ENCODE measurements around the gene SCP2.

Gene SCP2

GRCh38 chr1:53093451-53093754, 166.3 kb downstream of the SCP2 start:
- H3K36me3 ChIP-seq (ENCODE audit: control insufficient read depth, insufficient read depth, low read length), result no peaks in the 10 kb centered on the region
- H3K27me3 ChIP-seq (replicated peaks; ENCODE audit: control insufficient read depth, insufficient read depth, low read length, poor library complexity, severe bottlenecking), result no peaks in the 10 kb centered on the region
- H3K9me3 ChIP-seq (ENCODE audit: control insufficient read depth, low read length), result no peaks in the 10 kb centered on the region
- H3K27ac ChIP-seq (ENCODE audit: insufficient read depth, low read length, poor library complexity, severe bottlenecking), result no peak overlapping the region
- H3K4me3 ChIP-seq (ENCODE audit: insufficient read depth, low read depth, low read length, poor library complexity, severe bottlenecking), result no peak overlapping the region
- no peaks in the 10 kb centered on the region for H3K4me1 ChIP-seq (ENCODE audit: control insufficient read depth, insufficient read depth, low read length, poor library complexity, severe bottlenecking)
- no peak for DNase-seq

DNA sequence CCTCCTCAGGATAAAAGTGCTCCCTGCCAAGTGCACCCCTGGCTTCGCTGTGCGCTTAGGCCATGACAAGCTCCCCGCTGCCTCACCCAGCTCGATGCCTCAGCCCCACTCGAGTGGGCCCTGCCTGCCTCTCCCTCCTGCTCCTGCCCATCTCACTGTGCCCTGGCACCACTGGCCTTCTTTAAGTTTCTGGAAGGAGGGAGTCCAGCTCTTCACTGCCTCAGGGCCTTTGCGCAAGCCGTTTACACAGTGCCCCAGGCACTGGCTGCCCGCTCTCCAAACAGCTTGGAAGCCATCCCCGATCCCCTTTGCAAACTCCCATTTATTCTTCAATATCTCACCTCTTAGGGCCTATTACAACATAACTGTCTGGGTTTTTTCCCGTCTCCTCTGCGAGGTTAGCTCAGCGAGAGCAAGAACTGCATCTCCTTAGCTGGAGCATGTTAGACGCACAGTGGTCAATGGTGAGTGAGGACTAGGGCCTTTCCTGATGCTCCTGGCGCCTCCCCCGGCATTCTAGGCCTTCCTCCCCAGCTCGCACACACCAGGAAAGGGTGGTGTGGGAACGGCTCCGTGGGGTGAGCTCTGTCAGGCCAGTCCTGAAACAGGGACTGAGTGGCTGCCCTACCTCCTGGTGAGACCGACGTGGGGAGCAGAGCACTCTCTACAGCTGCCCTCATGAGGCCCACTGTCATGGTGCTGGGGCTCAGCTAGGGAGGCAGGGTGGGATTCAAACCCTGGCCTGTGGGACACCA, 166.9 kb downstream of the SCP2 start:
- Histone ChIP-seq H3K4me1 (ENCODE audit: control insufficient read depth, insufficient read depth, low read length, poor library complexity, severe bottlenecking) (no peaks in the 10 kb centered on the region), H3K36me3 (ENCODE audit: control insufficient read depth, insufficient read depth, low read length) (no peaks in the 10 kb centered on the region), H3K27ac (ENCODE audit: insufficient read depth, low read length, poor library complexity, severe bottlenecking) (no peak overlapping the region), H3K4me3 (ENCODE audit: insufficient read depth, low read depth, low read length, poor library complexity, severe bottlenecking) (no peak overlapping the region), H3K9me3 (ENCODE audit: control insufficient read depth, low read length) (no peaks in the 10 kb centered on the region), H3K27me3 (replicated peaks; ENCODE audit: control insufficient read depth, insufficient read depth, low read length, poor library complexity, severe bottlenecking) (no peaks in the 10 kb centered on the region)
- DNase-seq, result no peak

- H3K36me3 ChIP-seq (ENCODE audit: control insufficient read depth, insufficient read depth, low read length), result no peaks in the 10 kb centered on the region
- no peaks in the 10 kb centered on the region for H3K9me3 ChIP-seq (ENCODE audit: control insufficient read depth, low read length)
- H3K4me3 ChIP-seq (ENCODE audit: insufficient read depth, low read depth, low read length, poor library complexity, severe bottlenecking), result no peak overlapping the region
- no peaks in the 10 kb centered on the region for H3K4me1 ChIP-seq (ENCODE audit: control insufficient read depth, insufficient read depth, low read length, poor library complexity, severe bottlenecking)
- DNase-seq, result no peak
- no peak overlapping the region for H3K27ac ChIP-seq (ENCODE audit: insufficient read depth, low read length, poor library complexity, severe bottlenecking)
- H3K27me3 ChIP-seq (replicated peaks; ENCODE audit: control insufficient read depth, insufficient read depth, low read length, poor library complexity, severe bottlenecking), result no peaks in the 10 kb centered on the region
Observed at GRCh38 chr1:53094533-53094919, 167.4 kb downstream of the SCP2 start.

Measured in effector memory CD4-positive, alpha-beta T cell (primary cell).